Gastroesophageal sphincter (tissue), 3 donors: ENCODE results near the gene SLC25A42.

Experiments
- POLR2AphosphoS5 ChIP-seq: sonication (generic); formaldehyde crosslinking; IDR thresholded peaks from one replicate; pipeline ENCODE4 v1.6.1; 2017; ENCODE audit warnings: antibody characterized with exemption
- TF ChIP-seq, protein P1 (sequence below), 4 experiments: fragments of 200-600 bp in 2 of 4; fragments of 450-650 bp in 2 of 4; sonication (generic) in 1 of 4; IDR thresholded peaks; one replicate each; pipeline ENCODE4 v1.5.1; 2017 to 2019; ENCODE audit warnings: antibody characterized with exemption in 4 of 4, mild to moderate bottlenecking in 2 of 4, moderate library complexity in 2 of 4

DNA sequence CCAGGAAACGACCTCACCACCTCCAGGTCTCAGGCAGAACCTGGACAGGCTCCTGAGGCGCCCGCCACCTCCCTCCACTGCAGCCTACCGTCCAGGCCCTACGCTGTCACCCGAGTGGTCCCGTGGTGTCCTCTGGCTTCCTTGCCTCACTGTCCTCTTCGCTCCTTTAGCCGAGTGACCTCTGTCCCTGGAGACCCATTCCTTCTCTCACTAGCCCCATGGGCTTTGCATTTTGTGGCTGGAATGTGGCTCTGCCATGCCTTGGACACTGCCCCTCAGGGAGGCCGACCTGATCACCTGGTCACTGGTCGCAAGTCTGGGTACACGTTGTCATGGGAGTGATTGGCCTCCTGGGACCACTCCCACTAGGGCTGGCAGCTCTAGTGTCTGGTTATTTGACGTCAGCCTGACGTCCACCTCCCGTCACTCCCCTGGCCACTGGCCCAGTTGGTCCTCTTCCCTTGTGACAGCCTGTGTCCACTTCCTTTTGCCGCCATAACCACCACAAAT, 17.9 kb downstream of the SLC25A42 start:
- no peak for TF ChIP-seq POLR2AphosphoS5
- TF ChIP-seq, protein P1, sequence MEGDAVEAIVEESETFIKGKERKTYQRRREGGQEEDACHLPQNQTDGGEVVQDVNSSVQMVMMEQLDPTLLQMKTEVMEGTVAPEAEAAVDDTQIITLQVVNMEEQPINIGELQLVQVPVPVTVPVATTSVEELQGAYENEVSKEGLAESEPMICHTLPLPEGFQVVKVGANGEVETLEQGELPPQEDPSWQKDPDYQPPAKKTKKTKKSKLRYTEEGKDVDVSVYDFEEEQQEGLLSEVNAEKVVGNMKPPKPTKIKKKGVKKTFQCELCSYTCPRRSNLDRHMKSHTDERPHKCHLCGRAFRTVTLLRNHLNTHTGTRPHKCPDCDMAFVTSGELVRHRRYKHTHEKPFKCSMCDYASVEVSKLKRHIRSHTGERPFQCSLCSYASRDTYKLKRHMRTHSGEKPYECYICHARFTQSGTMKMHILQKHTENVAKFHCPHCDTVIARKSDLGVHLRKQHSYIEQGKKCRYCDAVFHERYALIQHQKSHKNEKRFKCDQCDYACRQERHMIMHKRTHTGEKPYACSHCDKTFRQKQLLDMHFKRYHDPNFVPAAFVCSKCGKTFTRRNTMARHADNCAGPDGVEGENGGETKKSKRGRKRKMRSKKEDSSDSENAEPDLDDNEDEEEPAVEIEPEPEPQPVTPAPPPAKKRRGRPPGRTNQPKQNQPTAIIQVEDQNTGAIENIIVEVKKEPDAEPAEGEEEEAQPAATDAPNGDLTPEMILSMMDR (IDR thresholded peaks at IDR 0.05) = no peak
